NCI-H748 (cell line): Measurements from ENCODE around the gene MYO18B.

Experiments
- DNase-seq: peaks from one replicate; lab custom pipeline; 2025; ENCODE audit not compliant: unreplicated experiment; lab: John Stamatoyannopoulos, UW

The MYO18B gene

DNA sequence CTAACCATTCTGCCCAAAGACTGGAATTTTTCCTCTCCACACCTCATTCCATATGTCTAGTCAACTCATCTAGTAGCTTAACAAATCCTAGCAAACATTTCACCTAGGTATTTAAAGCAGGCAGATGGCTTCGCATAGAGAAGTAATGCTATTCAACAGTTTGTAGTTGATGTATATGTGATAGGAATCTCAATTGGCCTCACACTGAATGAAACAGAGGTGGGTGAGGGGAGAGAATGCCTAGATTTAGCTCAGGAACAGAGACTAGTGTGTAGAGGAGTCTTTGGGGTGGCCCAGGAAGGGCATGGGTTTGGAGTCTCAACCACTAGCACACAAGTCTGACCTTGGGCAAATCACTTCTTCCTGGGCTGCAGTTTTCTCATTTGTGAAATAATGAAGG lies 196.2 kb downstream of the MYO18B start:
- DNase-seq: no peak

DNA sequence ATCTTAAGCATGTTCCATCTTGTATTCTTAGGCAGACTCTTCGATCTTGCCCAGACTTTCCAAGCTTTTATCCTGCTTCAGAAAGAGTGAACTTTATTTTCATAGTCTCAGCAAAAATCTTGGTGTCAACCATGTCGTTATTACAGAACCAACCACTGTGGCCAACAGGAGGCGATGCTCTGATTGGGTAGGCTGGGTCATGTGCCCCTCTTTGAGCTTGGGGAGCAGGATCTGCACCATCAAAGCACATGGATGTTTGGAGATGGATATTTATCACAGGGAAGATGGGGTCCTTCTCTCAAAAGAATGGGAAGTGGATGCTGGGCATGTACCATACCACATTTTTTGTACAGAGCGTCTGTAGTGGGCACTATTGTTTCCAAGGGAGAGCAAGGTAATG lies 197.4 kb downstream of the MYO18B start:
- DNase-seq: no peak

DNA sequence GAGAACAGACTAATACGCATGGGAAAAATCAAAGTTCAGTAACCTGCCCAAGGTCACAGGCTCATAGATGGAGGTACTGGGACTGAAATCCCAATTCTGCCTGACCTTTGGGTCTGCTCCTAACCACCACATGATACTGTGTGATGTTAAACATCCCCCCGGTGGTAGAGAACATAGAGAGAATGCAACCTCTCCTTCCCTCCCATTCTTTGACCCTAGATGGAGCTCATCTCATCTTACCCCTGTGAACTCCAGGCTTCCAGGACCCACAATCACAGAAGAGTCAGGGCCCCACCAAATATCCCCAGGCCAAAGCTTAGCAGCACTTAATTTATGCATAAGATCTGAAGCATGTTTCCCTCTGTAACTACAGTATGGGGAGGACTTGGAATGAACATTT lies 198.5 kb downstream of the MYO18B start:
- DNase-seq: no peak

DNA sequence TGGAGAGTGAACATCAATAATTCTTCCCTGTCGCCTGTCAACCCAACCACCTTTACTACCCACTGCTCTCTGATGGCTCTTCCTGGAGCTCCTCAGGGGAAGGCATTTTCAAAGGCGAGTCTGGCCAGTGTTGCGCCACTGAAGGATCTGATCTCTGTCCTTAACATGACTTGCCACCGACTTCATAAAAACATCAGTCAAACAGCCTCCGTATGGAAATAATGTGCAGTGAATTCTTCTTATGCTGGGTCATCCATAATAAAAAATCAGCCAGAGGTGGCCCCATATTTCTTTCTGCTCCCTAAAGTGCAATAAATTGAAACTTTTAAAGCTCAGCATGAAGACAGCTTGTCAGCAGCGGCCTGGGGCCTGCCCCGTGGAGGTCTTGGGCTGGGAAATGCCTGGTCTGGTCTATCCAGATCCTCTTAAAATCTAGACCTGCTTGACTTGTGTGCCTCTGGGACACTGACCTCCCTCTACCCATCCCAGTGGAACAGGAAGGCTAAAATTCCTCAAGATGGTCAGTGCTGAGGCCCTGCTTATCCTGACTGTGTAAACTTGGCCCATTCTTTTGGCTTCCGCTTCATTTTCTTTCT lies 199.5 kb downstream of the MYO18B start:
- DNase-seq: no peak

DNA sequence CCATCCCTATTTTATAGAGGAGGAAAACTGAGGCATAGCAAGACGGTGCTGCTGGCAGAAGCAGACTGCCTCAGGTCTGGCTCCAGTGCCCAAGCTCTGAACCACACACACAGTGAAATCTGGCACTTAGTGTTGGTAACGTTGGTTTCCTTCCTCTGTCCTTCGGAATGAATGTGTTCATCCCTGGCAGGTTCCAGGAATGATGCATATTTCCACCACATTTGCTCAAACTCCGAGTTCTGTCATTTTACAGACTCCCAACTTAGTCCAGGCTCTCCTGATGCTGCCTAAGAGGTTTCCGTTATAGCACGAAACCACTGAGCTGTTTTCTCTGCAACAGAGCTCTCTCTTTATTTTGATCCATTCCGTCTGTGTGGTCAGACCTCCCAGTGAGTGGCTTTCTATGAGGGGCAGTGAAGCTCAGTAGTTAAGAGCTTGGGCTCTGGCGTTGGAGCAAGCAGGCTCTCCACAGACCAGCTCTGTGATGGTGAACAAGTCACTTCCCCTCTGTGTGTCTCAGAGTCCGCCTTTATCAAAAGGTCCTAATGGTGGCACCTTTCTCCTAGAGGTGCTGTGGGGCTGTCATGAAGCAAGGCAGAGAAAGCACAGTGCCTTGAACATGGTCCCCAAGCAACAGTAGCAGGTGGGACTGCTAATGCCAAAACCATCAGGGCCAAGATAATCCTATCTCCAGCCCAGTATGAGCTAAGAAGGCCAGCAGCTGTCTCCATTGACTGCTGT lies 200.3 kb downstream of the MYO18B start:
- no peak for DNase-seq

DNA sequence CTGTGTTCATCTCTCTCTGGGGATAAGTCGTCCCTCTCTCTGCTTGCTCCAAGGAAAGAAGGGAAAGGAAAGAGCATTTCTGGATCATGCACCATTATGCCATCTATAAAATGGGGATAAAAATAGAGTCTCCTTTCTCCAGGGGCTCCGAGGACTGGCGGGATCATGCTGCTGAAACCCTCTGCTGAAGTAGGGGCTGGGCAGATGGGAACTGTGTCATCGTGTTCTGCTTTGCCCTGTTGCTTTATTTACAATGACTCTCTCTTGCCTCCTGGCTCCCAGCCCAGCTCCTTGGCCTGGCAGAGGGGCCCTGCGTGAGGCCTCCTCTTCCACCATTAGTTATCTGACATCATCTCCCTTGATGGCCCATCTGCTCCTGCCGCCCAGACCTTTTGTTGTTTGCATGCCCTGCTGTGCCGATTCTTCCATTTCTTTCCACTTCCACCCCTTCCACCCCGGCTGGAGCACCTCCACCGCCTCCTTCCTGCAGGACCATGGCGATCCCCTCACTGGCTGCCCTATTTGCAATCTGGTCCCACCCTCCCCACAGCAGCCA lies 200.9 kb downstream of the MYO18B start:
- DNase-seq: peak; percentile 95

DNA sequence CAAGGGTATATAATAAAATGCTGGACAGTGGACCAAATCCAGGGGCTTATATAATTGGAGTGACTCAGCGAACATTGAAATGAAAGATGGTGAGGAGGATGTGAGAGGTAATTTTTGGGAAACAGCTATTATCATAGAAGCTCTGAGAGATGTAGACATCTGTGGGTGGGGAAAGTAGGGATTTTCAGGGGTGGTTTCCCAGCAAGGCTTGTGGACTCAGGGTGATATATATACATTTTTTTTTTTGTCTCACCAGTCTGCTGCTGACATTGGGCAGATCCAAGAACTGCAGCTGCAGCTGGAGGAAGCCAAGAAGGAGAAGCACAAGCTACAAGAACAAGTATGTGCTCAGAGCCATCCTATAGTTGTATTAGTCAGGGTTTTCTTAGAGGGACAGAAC lies 208.1 kb downstream of the MYO18B start:
- no peak for DNase-seq

DNA sequence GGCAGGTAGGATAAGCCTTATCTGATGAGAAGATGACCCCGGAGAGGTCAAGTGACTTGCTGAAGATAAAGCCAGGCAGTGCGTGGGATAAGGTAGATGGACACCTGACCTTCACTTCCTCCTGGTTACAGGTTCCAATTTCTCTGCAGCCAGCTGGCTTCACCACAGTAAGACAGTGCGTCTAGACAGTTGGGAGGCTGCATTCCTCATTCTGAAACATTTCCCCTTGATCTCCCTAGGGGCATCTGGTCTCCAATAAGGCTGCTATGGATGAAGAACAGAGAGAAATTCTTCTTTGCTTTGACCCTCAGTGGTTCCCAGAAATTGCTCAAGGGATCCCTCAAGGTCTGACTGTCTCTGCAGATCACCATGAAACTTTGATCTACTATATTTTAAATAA lies 211.3 kb downstream of the MYO18B start:
- DNase-seq: no peak

DNA sequence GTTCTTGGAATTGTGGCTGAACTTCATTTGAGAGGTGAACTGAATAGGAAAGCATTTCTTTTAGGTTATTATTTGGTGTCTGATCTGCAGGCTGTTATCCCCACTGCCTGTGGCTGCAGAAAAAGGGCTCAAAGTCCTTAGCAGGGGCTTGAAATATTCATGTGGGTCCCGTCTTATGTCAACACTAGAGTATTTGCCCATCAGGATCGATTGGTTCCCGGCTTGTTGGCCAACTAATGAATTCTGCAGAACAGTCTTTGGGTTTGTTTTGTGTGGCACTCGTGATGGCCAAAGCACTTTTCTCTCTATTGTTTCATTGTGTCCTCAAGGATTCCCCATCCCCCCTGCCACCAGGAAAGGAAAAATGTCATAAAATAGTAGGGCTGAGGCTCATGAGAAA lies 211.9 kb downstream of the MYO18B start:
- DNase-seq: peak; percentile 78

DNA sequence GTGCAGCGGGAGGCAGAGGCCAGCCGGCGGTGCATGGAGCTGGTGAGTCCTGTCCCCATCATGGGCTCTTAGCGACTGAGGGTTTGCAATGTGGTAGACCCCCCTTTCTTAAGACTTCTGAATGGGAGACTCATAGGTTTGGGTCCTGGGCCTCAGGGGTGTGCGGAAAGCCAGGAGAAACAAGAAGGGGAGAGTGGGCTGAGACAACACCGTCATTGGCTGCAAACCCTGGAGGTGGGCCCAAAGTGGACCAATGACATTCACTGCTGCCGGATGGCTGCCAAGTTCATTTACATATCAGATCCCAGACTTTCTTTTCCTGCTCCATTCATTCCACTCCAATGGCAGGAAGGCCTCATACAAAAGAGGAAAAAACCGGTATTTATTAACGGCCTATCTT lies 213.3 kb downstream of the MYO18B start:
- no peak for DNase-seq

DNA sequence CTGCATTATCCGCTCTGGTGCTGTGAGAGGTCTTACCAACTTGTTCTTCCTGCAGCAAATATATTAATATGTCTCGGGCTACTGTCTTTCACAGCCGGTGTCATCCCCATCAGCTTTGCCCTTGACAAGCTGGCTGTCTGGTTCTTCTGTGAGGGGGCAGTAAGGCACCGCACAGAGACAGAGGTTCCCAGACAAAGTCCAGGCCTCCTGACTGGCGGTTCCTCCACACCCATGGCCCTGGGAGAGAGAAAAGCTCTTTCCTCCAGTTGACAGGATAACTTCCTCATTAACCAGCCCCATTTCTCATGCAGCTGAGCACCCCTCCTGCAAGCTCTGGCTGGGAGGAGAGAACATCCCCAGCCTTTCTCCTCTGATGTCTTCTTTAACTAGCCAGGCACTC lies 214.8 kb downstream of the MYO18B start:
- no peak for DNase-seq

DNA sequence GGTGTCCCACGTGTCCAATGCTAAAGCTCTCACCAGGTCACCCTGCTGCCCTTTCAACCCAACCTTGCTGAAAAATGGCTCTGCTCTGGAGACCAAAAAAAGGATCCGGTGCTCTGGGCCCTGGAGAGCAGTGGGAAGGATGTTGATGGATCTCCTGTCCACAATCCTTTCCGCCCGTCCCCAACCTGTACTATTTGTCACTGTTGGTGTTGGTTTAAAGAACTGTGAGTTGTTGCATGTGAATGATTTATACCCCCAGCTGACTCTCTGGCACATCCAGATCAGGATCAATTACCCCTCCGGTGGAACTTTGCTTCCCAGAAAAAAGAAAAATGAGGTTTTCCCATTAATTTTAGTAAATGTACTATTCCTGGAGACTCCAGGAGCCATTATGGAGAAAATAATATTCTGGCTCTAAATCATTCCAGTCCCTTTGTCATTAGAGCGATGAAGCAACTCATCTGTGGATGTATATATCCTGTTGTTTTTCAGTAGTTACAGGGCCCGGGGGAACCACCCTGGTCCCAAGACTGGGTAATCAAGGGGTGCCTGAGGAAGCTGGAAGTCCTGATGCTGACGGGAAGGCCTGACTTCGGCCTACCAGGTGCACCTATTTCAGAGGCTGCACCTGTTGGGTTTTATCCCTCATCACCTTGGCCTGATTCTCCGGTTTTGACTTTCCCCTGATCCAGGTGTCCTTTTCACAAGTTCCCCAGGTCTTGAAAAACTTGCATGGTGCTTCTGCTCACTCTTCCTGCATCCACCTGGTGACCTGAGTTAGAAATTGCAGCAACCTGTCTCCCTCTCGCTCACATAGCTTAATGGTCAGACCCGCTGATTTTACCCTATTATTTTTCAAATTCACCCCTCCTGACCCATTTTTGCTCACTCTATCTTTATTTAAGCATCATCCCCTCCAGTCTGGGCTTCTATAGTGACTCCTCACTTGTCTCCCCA lies 218.1 kb downstream of the MYO18B start:
- DNase-seq: no peak

DNA sequence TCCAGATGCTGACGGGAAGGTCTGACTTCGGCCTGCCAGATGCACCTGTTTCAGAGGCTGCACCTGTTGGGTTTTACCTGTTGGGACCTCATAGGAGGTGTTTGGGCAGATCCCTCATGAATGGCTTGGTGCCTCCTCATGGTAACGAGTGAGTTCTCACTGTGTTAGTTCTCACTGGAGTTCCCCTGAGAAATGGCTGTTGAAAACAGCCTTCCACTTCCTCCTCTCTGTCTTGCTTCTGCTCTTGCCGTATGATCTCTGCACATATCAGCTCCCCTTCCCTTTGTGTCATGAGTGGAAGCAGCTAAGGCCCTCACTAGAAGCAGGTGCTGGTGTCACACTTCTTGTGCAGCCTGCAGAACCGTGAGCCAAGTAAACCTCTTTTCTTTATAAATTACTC lies 219.7 kb downstream of the MYO18B start:
- no peak for DNase-seq

DNA sequence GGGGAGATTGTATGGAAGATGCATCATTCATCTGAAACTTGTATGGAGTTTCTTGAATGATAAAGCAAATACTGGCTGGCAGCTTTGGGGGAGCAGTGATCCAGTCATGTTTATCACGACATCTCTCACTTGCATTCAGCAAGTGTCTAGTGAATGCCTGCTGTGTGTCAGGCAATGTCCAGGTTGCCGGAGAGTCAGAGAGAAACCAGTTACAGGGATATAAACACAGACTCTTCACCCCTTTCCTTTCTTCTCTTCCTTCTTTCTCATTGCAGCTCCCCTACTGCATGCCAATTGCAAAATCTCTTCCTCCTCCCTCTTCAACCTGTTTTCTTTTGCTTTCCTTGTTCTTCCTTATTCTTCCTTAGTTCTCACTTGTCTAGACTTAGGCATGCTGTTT lies 220.7 kb downstream of the MYO18B start:
- no peak for DNase-seq

DNA sequence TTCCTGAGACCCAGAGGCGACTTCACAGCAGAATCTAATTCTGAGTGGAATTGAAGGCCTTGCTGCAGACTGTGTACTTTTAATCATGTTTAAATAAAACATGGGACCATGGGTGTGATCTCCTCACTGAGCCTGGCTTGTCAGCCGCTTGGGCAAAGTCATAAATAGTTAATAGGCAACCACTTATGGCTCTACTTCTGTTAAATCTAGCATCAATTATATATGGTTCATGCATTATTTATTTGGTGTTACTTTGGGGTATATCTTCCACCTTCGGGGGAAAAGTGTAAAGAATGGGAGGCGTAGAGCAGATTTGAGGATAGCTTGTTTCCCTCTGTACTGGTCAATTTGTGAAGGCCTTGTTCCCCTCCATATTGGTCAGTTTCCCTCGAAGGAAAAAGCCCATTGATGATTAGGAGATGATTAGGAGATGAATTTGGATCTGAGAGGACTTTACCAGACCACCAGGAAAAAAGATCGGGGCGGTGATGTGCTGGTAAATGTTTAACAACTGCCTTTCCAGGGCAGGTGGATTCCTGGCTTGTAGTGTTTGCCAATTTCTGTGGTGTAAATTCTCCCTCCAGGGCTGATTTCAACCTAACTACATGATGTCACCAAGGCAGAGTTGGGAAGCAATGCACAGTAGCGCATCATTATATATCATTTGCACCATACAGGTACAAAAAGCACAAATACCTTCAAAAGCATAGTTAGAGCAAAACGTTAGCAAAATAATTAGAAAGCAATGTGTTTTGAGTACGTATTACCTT lies 223.2 kb downstream of the MYO18B start:
- no peak for DNase-seq

DNA sequence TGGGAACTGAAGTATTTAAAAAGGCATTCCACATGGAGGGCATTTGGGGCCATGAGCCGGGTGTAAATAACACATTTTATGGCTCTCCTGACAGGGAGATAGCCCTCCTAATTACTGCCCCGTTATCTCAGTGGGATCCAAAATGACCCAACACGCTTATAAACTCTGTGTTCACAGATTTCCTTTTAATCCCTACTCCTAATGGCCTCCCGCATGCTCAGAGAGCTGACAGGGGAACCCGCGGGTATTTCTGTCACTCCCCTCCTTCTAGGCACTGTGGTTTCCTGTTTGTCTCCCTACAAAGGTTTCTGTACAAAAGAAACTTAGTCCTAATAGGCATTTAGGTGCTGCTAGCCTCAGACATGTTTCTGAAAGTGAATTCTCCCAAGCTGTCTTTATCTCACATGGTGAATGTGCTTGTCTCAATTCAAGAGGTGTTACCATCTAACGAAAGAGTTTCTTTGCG lies 224.5 kb downstream of the MYO18B start:
- peak; percentile 51 for DNase-seq

DNA sequence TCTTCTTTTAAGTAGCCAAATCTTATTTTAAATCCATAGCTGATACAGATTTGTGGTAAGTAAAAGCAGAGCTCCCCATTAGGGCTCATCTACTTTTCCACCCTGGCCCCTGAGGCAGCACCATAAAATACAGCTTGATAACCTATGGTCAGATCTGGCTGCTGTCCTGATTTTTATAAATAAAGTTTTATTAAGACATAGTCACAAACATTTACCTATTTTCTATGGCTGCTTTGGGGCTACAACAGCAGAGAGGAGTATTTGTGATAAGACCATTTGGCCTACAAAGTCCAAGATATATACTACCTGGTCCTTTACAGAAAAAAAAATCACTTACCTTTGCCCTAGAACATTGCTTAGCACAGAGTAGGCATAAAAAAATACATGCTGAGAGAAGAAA lies 227.3 kb downstream of the MYO18B start:
- DNase-seq: no peak

DNA sequence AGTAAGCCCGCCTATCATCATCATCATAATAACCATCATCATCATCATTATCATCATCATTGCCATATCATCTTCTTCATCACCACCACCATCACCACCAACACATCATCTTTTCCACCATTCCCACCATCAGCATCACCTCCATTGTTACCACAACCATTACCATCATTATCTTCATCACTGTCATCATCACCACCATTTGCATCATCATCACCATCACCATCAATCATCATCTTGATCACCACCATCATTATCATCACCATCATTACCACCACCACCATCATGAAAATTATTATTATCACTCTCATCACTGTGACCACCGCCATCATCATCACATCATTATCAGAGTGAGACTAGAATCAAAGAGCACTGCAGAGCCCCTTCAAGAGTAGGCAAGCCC lies 227.9 kb downstream of the MYO18B start:
- DNase-seq: no peak

DNA sequence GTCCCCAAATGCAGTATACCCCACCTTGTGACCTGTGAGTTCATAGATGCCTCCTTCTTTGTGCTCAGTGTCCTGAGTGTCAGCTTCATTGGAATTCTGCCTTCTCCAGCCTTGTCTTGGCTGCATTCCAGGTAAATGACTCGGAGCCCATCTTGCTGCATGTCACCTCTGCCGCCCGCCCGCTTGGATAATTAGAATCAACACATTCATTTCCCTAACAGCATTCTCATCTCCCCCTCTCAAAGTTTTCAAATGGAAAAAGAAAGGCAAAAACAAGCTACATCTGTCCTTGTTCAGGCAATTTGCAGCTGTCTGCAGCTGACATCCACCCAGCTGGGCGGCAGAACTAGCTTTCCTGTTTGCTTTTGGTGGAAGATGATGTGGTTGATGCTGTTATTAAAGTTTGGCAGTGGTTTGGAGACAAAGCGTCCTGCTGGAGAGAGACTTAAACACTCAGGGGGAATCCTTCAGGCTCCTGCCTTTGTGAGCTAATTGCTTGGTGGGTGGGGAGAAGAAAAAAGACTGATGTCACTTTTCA lies 228.5 kb downstream of the MYO18B start:
- DNase-seq: peak; percentile 95

DNA sequence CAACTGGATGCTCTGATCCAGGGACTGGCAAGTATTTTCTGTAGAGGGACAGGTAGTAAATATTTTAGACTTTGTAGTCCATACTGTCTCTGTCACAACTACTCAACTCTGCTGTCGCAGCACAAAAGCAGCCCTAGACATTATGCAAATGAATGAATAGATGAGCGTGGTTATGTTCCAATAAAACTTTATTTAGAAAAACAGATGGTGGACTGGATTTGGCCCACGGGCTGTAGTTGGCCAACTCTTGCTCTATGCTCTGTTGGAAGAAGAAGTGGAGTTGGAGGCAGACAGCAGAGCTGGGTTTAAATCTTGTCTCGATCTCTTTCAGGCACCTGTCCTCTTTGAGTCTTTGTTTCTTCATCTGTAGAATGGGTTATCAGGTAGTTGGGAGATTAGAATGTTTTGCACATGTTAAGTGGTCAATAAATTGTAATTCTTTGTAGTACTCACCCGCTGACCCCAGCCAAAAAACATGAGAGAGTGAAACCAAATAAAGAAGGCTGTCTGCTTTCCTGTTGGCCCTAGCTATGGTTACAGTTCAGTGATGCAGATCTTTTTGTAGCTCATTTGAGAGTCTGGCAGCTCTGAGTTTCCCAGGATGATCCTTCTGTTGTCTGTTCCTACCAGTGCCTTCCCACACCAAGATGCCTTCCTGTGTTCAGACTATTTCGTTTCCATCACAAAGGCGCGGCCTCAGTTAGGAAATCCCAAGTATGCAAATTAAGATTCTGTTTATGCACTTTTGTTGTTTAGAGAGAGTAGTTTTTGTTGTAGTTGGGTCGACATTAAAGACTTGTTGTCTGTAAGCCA lies 229.2 kb downstream of the MYO18B start:
- DNase-seq: peak; percentile 15
